Stimulated activated CD8-positive, alpha-beta memory T cell treated with anti-CD3 and anti-CD28 coated beads, Interleukin-15, amount 100 ng/mL, for 24 hours (primary cell): ENCODE measurements around the gene CPZ.

ENCODE experiments used
- DNase-seq: peaks from one replicate; pipeline ENCODE4 v3.0.0-alpha.2; 2020; ENCODE audit warnings: low read depth

Gene CPZ

GRCh38 chr4:8655411-8656184 is 63.0 kb downstream of the CPZ start:
- no peak for DNase-seq

GRCh38 chr4:8656185-8656517 is 63.6 kb downstream of the CPZ start:
- no peak for DNase-seq

- DNase-seq: no peak
Measured at GRCh38 chr4:8656711-8657380, 64.3 kb downstream of the CPZ start.

- no peak for DNase-seq
Measured at GRCh38 chr4:8657381-8658088, 65.0 kb downstream of the CPZ start.

GRCh38 chr4:8662776-8663175 is 70.2 kb downstream of the CPZ start:
- DNase-seq: no peak

GRCh38 chr4:8664031-8664805 is 71.7 kb downstream of the CPZ start:
- no peak for DNase-seq

- no peak for DNase-seq
Measured at GRCh38 chr4:8664976-8665375, 72.4 kb downstream of the CPZ start.

GRCh38 chr4:8665406-8666360 is 73.1 kb downstream of the CPZ start:
- no peak for DNase-seq

- DNase-seq: no peak
Measured at GRCh38 chr4:8666581-8666980, 74.0 kb downstream of the CPZ start.
